Lower leg skin (tissue), 4 donors: ENCODE measurements around the gene RPL13. TPM values are rescaled to one million over a fixed set of nuclear protein-coding genes. Genes with fewer than 3 reads are reported as not detected.

Source experiments
- DNase-seq, 2 donors: peaks; one replicate each; pipeline ENCODE4 v3.0.0-alpha.2; 2019; ENCODE audit warnings: low spot score in 2 of 2
- H3K4me3 ChIP-seq: fragments of 200-600 bp; sonication (generic); 2 replicates; pipeline ENCODE4 v1.5.1; 2017; ENCODE audit warnings: mild to moderate bottlenecking, low read depth; ENCODE audit not compliant: poor library complexity, severe bottlenecking
- CTCF ChIP-seq, 3 donors: fragments of 450-650 bp; IDR thresholded peaks; one replicate each; pipeline ENCODE4 v1.5.1; 2016; ENCODE audit warnings: antibody characterized with exemption in 3 of 3, mild to moderate bottlenecking in 3 of 3, moderate library complexity in 2 of 3
- POLR2A ChIP-seq, 2 donors: fragments of 450-650 bp; IDR thresholded peaks; one replicate each; pipeline ENCODE4 v1.6.1; 2016 to 2017; ENCODE audit warnings: antibody characterized with exemption in 2 of 2, mild to moderate bottlenecking in 1 of 2, moderate library complexity in 1 of 2
- WGBS, 2 donors: methylation state at CpG; one replicate each; pipeline ENCODE4 v1.1.5; 2018; 5-methylcytosine and 5-hydroxymethylcytosine counted together
- intact Hi-C: fragments of 100-400 bp; cut with DNase I; formaldehyde crosslinking; loops from one replicate; pipeline ENCODE4 v1.15.0; 2023; ENCODE audit warnings: low total_unique reads
- total RNA-seq, 4 donors: library from RNA; depleted of rRNA; stranded (reverse); fragments of >200 nt; gene quantifications; one replicate each; pipeline ENCODE4 v1.1.0, GENCODE V29; 2016

The RPL13 gene
- total RNA-seq, 4 donors from 2014 or later, result 8,523 to 25,229 (median 9,742) TPM

- TF ChIP-seq POLR2A (IDR thresholded peaks at IDR 0.05) (no peak), CTCF (IDR thresholded peaks at IDR 0.05) (no peak)
- no peak for DNase-seq
- 80% methylated on average over 13 to 18 of the region's 25 CpGs for WGBS, 2 donors
- H3K4me3 ChIP-seq, result no peak overlapping the region
- intact Hi-C loops, result no loop called here
These were observed 35.7 kb downstream of the RPL13 start for GRCh38 chr16:89596061-89596689.

GRCh38 chr16:89596957-89597649 lies 36.6 kb downstream of the RPL13 start:
- intact Hi-C loops, result no loop called here
- 83 to 84% methylated on average over 18 to 19 of the region's 19 CpGs for WGBS, 2 donors
- no peak overlapping the region for H3K4me3 ChIP-seq
- TF ChIP-seq CTCF (IDR thresholded peaks at IDR 0.05), result no peak
- no peak for TF ChIP-seq POLR2A (IDR thresholded peaks at IDR 0.05)
- DNase-seq, result no peak

- intact Hi-C loops, result no loop called here
- TF ChIP-seq POLR2A (IDR thresholded peaks at IDR 0.05) (no peak), CTCF (IDR thresholded peaks at IDR 0.05) (no peak)
- no peak overlapping the region for H3K4me3 ChIP-seq
- WGBS, 2 donors, result 69 to 94% methylated on average over 3 to 4 of the region's 14 CpGs
- DNase-seq, result no peak
These were observed 37.7 kb downstream of the RPL13 start for GRCh38 chr16:89598199-89598598.

GRCh38 chr16:89599451-89599858 lies 39.0 kb downstream of the RPL13 start:
- TF ChIP-seq POLR2A (IDR thresholded peaks at IDR 0.05) (no peak), CTCF (IDR thresholded peaks at IDR 0.05) (no peak)
- 34 to 42% methylated on average over 8 of the region's 8 CpGs for WGBS, 2 donors

GRCh38 chr16:89599902-89600301 lies 39.4 kb downstream of the RPL13 start:
- H3K4me3 ChIP-seq, result no peak overlapping the region
- TF ChIP-seq POLR2A (IDR thresholded peaks at IDR 0.05), result no peak
- TF ChIP-seq CTCF (IDR thresholded peaks at IDR 0.05), result no peak
- no peak for DNase-seq
- WGBS, 2 donors, result 76 to 84% methylated on average over 9 to 10 of the region's 10 CpGs
- intact Hi-C loops, result no loop called here

More at GRCh38 chr16:89599451-89599858, 39.0 kb downstream of the RPL13 start:
- H3K4me3 ChIP-seq, result no peak overlapping the region
- DNase-seq, result no peak
- intact Hi-C loops, result no loop called here
